GM23338 (cell line): Measurements from ENCODE around the gene ANKH.

Experiments used
- CREB1 ChIP-seq: fragments of 250-450 bp; sonication (Bioruptor Pico); IDR thresholded peaks from 2 replicates; pipeline ENCODE4 v1.5.0; 2020; ENCODE audit warnings: low read depth, mild to moderate bottlenecking, moderate library complexity
- EZH2 ChIP-seq: fragments of 200-600 bp; sonication (generic); IDR thresholded peaks from one replicate; pipeline ENCODE4 v1.8.0; 2017; ENCODE audit warnings: antibody characterized with exemption, mild to moderate bottlenecking, low read depth; ENCODE audit not compliant: unreplicated experiment
- JUNB ChIP-seq: IDR thresholded peaks from one replicate; pipeline ENCODE4 v1.6.1; 2016; ENCODE audit warnings: antibody characterized with exemption; ENCODE audit not compliant: unreplicated experiment
- NANOG ChIP-seq: IDR thresholded peaks from 2 replicates; pipeline ENCODE4 v1.6.1; 2016; ENCODE audit warnings: antibody characterized with exemption, borderline replicate concordance
- POLR2AphosphoS5 ChIP-seq: IDR thresholded peaks from 2 replicates; pipeline ENCODE4 v1.6.1; 2016; ENCODE audit warnings: antibody characterized with exemption, low read depth
- STAT1 ChIP-seq: IDR thresholded peaks from one replicate; pipeline ENCODE4 v1.6.1; 2016; ENCODE audit warnings: antibody characterized with exemption; ENCODE audit not compliant: unreplicated experiment
- ZNF331 ChIP-seq: fragments of 250-450 bp; sonication (Bioruptor Pico); IDR thresholded peaks from 2 replicates; pipeline ENCODE4 v1.5.0; 2020; ENCODE audit warnings: low read depth, mild to moderate bottlenecking, moderate library complexity
- TF ChIP-seq, protein P1 (sequence below): IDR thresholded peaks from one replicate; pipeline ENCODE4 v1.6.1; 2018; ENCODE audit warnings: antibody characterized with exemption; ENCODE audit not compliant: unreplicated experiment
- TF ChIP-seq, protein P2 (sequence below), 2 experiments: fragments of 200-600 bp in 1 of 2; sonication (generic) in 1 of 2; conservative IDR thresholded peaks; 2 replicates each; pipeline versions ENCODE4 v1.5.1 to v1.6.1; 2016 to 2017; ENCODE audit warnings: antibody characterized with exemption in 2 of 2, low read depth in 2 of 2, mild to moderate bottlenecking in 2 of 2, moderate library complexity in 1 of 2
- TF ChIP-seq, protein P3 (sequence below): IDR thresholded peaks from 2 replicates; pipeline ENCODE4 v1.6.1; 2016; ENCODE audit warnings: antibody characterized with exemption

DNA sequence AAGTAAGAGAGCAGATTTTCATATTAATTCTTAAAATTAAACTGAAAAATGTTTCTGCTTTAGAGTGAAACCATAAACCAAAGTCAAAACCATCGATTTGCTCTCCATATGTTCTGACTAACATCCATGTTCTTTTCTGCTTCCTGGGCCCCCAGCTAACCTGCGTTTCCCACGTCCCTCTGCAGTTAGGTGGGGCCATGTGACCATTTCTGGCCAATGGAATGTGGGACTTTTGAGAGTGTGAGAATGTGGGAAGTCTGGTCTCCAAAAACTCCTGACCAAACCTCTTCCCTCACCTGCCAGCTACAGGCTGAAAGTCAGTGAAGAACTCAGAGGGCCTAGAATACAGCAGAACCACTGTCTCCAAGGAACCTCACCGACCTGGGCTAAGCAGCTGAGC is 44.9 kb downstream of the ANKH start:
- TF ChIP-seq, protein P1, sequence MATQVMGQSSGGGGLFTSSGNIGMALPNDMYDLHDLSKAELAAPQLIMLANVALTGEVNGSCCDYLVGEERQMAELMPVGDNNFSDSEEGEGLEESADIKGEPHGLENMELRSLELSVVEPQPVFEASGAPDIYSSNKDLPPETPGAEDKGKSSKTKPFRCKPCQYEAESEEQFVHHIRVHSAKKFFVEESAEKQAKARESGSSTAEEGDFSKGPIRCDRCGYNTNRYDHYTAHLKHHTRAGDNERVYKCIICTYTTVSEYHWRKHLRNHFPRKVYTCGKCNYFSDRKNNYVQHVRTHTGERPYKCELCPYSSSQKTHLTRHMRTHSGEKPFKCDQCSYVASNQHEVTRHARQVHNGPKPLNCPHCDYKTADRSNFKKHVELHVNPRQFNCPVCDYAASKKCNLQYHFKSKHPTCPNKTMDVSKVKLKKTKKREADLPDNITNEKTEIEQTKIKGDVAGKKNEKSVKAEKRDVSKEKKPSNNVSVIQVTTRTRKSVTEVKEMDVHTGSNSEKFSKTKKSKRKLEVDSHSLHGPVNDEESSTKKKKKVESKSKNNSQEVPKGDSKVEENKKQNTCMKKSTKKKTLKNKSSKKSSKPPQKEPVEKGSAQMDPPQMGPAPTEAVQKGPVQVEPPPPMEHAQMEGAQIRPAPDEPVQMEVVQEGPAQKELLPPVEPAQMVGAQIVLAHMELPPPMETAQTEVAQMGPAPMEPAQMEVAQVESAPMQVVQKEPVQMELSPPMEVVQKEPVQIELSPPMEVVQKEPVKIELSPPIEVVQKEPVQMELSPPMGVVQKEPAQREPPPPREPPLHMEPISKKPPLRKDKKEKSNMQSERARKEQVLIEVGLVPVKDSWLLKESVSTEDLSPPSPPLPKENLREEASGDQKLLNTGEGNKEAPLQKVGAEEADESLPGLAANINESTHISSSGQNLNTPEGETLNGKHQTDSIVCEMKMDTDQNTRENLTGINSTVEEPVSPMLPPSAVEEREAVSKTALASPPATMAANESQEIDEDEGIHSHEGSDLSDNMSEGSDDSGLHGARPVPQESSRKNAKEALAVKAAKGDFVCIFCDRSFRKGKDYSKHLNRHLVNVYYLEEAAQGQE, result no peak
- TF ChIP-seq, protein P2, sequence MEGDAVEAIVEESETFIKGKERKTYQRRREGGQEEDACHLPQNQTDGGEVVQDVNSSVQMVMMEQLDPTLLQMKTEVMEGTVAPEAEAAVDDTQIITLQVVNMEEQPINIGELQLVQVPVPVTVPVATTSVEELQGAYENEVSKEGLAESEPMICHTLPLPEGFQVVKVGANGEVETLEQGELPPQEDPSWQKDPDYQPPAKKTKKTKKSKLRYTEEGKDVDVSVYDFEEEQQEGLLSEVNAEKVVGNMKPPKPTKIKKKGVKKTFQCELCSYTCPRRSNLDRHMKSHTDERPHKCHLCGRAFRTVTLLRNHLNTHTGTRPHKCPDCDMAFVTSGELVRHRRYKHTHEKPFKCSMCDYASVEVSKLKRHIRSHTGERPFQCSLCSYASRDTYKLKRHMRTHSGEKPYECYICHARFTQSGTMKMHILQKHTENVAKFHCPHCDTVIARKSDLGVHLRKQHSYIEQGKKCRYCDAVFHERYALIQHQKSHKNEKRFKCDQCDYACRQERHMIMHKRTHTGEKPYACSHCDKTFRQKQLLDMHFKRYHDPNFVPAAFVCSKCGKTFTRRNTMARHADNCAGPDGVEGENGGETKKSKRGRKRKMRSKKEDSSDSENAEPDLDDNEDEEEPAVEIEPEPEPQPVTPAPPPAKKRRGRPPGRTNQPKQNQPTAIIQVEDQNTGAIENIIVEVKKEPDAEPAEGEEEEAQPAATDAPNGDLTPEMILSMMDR (conservative IDR thresholded peaks at IDR 0.05; ENCODE audit: low read depth in 2 of 2), result no peak
- TF ChIP-seq POLR2AphosphoS5, result no peak
- TF ChIP-seq EZH2, result no peak
- TF ChIP-seq CREB1, result no peak
- no peak for TF ChIP-seq JUNB
- TF ChIP-seq NANOG, result no peak
- TF ChIP-seq ZNF331 (CRISPR knock-in tag), result no peak
- no peak for TF ChIP-seq STAT1
- TF ChIP-seq, protein P3, sequence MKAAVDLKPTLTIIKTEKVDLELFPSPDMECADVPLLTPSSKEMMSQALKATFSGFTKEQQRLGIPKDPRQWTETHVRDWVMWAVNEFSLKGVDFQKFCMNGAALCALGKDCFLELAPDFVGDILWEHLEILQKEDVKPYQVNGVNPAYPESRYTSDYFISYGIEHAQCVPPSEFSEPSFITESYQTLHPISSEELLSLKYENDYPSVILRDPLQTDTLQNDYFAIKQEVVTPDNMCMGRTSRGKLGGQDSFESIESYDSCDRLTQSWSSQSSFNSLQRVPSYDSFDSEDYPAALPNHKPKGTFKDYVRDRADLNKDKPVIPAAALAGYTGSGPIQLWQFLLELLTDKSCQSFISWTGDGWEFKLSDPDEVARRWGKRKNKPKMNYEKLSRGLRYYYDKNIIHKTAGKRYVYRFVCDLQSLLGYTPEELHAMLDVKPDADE, result no peak
